Nucleus accumbens (tissue), 56 donors: ENCODE measurements around the gene PRSS58.
A peak's percentile ranks its signal among the peaks of the same experiment; 100 is the strongest.

Source experiments
- DNase-seq, 56 donors: peaks; one replicate each; lab custom pipeline; 2025; lab: John Stamatoyannopoulos, UW

PRSS58 gene, protein sequence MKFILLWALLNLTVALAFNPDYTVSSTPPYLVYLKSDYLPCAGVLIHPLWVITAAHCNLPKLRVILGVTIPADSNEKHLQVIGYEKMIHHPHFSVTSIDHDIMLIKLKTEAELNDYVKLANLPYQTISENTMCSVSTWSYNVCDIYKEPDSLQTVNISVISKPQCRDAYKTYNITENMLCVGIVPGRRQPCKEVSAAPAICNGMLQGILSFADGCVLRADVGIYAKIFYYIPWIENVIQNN

DNA sequence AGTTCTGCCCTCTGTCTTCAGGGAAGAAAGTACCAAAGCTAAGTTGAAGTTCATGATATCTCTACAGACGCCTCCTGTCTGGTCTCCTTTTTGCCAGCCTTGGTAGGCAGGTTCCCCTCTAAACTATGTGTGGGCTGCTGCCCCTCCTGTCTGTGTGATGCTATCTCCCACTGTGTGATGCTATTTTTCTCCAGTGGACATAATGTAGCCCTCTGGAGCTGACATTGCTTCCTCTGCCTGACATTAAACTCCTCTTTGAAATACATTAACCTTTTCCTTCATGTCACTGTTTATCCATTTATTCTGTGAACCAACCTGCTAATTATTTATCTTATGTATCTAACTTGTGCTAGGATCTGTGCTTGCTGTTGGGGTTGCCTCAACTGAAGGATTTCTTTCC, at the start of gene PRSS58:
Gene PRSS58 (minus strand): TSS at position 101 of the 400 bp plus-strand sequence. CDS start 351 bp downstream, outside the sequence.
- DNase-seq = no peak

DNA sequence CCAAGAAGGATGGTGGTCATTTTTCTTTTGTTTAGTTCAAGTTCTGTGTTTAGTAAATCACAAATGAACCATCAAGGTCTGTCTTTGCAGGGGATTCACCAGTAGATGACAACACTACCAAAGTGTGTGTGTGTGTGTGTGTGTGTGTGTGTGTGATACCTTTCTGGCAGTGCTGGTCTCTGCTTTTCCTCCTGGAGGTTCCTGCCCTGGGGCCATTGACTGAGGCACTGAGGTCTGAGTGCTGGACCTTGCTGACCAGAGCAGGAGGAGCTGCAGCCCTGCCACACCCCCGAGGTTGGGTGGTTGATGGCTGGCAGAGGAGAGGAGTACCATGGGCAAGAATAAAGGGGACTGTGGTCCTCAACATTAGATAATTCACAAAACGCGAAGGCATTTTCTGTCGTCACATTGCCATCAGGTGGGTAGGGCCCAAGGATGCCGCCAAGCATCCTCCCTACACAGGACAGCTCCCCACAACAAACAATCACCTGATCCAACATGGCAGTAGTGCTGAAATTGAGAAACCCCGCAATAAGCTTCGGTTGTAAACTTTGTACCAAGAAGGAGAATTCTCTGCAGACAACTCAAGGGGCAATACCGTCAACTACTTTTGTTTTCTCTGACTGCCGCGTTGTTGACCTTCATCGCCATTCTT, 49.5 kb upstream of the PRSS58 start:
- no peak for DNase-seq

DNA sequence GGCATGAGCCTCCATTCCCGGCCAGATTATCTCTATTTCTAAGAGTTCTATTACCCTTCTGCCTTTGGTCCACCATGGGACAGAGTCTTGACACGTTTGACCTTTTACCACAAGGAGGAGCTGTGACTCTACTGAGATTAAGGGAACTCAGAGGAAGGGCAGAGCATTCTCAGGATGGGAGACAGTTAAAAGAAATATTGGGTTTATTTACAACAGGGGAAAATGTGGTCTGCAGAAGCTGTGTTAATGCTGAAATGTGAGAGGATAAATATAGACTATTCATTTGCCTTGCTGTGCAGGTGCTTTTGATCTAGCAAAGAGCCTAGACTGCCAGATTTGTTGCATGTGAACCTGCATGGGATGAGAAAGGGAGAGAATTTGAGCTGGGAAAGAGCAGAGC, 45.8 kb upstream of the PRSS58 start:
- DNase-seq = peak in 1 of 56 donors; percentile 8

DNA sequence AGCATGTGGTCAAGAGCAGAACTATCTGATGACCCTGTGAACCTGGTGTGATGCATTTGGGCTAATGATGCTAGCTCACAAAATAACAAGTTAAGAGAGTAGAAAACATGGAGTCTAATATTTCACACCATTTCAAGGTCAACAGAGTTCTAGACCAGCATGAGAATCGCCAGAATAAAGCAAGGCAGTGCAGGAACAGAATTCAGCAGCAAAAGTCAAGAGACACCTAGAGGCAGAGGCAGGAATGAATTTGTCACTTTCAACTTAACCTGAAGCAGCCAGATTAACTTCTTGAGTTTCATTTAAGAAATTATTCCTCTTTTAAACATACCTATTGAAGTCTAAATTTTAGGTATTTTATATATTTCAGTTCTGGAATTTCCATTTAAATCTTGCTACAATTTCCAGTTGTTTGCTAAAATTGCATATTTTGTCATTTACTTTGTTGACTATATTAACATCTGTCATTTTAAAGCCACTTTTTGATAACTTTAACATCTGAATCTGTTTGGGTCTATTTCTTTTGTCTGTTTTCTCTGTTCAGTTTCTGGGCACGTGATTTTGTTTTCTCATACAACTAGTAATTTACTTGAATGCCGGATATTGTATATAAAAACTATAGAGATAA, 44.2 kb upstream of the PRSS58 start:
- DNase-seq = no peak

DNA sequence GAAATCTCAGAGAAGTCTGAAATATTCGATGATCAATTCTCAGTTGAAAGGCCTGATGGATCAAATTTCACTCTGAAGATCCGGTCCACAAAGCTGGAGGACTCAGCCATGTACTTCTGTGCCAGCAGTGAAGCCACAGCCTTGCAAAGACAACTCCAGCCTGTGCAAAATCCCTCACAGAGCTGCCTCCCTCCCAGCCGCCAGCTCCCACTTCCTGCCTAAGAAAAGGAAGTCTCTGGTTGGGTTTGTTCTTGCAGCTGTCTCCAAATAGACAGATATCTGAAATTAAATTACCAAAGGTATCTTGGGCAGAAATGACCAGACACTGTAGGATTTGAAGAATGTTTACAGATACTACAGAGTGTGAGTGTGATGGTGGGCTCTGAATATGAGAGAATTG, 43.4 kb upstream of the PRSS58 start:
- DNase-seq = no peak

DNA sequence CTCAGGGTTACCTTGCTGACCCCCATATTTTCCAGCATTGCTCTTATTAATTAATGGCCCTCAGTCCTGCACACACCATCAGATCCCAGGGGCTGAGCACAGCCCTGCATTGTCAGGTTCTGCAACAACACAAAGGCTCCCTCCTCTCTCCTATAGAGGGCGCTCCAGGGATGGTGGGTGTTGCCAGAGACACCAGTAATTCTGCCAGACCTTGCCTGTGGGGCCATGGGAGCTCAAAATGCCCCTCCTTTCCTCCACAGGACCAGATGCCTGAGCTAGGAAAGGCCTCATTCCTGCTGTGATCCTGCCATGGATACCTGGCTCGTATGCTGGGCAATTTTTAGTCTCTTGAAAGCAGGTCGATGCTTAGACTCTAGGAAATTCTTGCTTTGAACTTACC, 42.8 kb upstream of the PRSS58 start:
- no peak for DNase-seq

DNA sequence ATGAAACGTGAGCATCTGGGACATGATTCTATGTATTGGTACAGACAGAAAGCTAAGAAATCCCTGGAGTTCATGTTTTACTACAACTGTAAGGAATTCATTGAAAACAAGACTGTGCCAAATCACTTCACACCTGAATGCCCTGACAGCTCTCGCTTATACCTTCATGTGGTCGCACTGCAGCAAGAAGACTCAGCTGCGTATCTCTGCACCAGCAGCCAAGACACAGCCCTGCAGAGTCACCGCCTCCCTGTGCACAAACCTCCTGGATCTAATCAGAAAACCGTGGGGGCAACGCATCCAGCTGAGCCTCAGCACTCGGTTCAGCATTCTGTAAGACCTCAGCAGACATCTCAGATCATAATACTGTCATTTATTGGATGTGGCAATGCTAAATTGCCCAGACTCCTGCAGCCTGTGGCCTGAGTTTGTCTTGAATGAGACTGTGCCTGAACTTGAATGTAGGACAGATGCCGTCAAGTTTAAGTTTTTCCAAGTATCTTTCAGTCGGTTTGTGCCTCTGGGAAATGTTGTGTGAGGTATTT, 41.5 kb upstream of the PRSS58 start:
- DNase-seq = no peak

DNA sequence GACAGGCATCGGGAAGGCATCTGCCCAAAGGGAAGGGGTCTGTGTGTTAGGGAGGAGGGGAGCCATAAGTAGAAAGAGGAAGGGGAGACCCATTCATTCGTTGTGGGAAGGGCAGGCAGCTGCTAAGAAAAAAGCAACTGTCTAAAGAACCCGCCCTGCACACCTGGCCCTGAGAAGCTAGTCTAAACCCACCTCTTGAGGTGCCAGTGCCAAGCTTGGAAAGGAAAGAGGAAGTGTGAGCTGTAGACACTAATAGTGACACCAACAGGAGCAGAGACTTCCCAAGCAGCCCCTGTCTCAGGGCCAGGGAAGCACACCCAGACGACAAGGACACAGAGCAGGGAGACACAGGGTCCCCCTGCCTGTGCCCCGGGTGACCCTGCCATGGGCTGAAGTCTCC, 40.8 kb upstream of the PRSS58 start:
- DNase-seq = no peak

DNA sequence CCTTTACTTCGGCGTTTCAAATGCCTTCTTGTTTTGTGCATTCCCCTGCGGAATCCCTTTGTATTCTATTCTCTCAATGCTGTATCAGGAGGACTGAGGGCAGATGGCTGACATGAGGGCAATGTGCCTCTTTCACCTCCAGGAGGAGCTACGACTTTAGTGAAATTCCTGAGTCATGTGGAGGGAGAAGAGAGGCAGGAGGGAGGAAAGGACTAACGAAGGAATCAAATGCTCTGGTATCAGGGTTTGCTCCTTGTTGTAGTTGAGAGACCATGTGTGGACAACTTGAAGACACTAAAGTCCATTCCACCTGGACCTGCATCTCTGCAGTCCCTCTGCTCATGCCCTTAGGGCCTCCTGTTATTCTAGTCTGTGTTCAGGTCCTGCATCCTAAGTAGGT, 40.2 kb upstream of the PRSS58 start:
- DNase-seq = no peak

DNA sequence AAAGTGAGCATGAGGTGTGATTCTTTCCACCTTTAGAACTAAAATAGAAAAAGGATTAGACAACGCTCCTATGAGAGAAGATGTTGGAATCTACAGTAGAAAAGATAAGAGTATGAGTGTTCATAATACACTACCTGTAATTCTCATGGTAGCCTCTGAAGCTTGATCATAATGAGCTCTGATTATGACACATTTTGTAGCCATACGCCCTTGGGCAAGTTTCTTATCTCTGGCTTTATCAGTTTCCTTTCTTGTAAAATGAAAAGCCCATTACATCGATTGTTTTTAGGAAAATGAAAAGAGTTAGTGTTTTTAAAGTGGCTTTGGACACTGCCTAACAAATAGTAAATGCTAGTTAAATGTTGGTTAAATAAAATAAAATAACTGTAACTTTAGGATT, 22.4 kb upstream of the PRSS58 start:
- no peak for DNase-seq

DNA sequence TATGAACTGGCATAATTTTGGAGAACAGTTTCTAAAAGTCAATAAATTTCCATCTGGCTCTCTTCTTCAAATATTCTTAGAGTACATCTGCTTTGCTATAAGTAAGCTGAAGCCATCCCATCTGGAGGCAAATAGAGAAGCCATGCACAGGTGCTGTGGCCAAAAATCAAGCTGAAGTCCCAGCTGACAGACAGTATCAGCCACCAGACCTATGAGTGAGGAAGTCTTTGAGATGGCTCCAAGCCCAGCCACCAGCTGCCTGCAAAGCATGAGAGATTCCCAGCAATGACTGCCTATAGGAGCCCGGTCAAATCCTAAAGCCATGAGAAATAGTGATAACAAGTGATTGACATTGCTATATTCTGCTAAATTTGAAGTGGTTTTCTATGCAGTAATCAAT, 21.7 kb upstream of the PRSS58 start:
- no peak for DNase-seq

DNA sequence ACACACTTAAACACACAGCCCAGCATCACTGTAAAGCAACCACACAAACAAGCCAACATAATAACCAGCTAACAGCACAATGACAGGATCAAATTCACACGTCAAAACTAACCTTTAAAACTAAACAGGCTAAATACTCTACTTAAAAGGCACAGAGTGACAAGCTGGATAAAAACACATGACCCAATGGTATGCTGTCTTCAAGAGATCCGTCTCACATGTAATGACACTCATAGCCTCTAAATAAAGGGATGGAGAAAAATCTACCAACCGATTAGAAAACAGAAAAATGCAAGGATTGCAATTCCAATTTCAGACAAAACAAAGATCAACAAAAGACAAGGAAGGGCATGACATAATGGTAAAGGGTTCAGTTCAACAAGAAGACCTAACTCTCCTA, 17.2 kb upstream of the PRSS58 start:
- DNase-seq = no peak

DNA sequence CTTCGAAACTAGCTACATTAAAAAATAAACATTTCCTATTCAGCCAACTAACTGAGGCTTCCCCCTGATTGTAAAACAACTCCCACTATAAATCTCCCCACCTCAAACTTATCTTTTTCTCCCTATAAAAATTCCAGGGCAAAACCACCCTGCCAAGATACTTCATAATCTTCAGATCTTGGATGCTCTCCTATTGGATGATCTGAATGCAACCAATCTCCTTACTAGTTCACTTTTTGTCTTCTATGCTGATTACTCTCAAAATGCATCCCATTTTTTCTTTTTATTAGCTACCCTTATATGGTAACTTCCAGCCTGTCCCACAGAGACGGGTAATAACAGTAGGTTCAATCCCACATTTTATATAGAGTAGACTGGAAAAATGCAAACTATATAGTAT, 15.0 kb upstream of the PRSS58 start:
- no peak for DNase-seq

DNA sequence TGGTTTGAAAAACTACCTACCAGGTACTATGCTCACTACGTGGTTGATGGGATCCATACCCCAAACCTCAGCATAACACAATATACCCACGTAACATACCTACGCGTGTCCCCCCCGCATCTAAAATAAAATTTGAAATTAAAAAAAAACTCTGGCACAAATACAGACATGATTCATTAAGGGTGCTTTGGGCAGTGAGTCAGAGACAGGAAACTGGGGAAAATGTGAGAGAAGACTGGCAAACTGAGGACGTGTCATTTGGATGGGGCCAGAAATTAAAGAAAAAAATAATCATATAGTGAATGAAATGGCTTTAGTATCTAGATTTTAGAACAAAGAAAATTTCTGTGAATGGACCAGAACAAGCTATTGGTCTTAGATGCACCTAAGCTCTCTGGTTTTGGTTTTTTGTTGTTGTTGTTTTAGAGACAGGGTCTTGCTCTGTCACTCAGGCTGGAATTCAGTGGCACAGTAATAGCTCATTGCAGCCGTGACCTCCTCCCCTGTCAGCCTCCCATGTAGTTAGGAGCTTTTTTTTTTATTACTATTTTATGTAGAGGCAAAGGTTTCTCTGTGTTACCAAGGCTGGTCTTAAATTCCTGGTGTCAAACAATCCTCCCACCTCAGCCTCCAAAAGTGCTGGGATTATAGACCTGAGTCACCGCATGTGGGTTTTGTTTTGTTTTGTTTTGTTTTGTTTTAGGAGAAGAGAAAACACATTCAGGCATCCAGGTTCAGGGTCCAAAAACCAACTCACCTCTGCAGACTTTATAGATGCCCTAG, 5.9 kb upstream of the PRSS58 start:
- no peak for DNase-seq

DNA sequence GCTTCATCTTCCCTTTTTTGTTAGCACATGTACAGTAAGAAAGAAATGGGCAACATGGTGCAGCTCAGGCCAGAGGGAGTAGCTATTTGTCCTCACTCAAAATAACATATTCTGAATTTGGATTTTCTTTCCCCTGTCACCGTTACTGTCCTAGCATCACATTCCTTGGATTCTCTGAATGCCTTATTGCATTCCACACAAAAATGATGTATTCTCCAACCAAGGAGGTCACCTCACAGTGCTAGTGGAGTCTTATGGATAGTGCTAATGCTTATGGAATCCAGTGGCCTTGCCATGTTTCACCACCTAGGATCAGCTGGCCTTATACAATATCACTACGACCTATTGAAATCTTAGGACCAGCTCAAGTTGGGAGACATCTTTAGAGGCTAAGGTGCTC, 7.2 kb downstream of the PRSS58 start:
- DNase-seq = no peak

DNA sequence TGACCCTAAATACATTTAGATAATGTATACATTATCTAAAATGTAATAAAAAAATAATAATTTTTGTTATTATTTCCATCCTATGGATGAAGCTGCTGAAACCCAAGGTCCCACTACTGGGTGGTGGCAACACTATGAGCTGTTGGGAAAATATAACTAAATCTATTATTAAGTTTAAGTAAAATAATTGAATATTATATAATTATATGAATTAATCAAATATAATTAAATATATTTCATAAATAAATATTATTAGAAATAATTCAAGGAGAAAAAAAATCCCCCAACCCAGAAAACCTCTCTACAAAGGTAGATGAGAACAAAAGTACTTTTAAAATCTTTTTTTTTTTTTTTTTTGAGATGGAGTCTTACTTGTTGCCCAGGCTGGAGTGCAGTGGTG, 7.9 kb downstream of the PRSS58 start:
- DNase-seq = no peak

DNA sequence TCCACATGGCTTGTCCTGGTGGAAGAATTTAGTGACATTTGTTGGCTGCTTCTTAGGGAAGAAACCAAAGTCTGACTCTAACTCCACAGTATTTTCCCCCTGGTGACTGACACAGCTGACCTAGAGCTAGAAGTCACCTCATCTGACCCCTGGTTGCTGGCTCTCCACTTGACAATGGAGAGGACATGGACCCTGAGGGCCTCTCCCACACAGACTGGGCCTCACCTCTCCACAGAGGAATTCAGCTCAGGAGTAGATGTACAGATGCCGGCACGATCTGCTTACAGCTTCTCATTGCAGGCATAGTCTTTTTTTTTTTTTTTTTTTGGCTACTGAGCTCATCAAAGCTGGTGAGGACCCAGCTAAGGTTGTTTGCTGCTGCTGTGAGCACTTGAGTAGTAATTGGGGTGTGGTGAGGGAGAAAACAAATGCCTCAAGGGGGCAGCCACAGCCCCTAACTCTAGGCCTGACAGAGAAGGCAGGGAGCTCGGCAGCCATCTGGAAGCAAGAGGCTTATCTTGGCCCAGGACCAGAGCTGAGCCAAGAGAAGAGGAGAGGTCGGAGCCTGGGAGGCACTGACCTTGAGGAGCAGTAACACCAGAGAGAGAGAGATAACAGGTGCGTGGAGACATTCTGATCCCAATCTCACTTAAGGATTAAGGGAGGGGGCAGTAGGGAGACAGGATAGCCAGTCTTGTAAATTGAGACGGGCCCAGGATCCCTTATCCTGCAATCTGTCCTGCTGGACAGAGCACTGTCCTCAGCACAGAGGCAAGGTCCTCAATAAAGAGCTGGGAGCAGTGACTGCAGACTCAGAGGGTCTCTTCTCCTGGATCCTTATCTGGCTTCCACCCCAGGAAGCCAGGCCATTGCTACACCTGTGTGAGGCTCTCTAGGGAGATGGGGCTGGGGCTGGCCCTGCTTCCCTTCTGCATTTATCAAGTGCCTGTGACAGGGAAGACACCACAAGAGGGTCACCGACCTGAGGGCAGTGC, 9.4 kb downstream of the PRSS58 start:
- DNase-seq = no peak

DNA sequence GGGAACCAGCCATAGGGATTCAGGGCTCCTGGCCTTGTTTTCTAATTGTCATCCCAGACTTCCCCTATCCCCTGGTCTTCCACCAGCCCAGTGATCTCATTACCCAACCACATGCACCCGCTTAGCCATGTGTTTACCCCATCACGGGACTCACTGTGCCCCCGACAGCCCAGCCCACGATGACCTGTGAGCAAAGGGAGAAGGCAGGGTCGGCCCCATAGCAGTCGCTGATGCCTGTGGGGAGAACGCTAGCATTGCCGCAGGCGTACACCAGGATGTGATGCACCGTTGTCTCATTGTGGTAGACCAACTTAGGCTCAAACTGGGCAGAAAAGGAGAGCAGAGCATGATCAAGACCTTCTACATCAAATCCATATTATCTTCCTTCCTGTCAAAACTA, 14.0 kb downstream of the PRSS58 start:
- no peak for DNase-seq

DNA sequence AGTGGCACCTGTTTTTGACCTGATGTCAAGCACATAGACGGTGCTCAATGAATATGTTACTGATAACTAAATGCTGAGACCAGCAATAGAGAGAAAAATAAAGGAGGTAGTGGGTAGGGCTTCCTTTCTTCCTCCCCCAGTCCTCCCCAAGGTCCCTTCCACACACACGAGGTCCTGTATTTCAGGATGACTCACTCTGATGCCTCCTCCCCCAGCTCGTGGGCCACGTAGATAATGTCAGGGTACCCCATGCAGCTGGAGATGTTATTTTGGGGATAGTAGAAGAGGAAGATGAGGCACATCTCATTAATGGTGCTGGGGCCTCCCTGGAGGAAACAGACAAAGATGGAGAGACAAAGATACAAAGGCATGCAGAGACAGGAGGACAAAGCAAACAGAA, 17.3 kb downstream of the PRSS58 start:
- DNase-seq = no peak

DNA sequence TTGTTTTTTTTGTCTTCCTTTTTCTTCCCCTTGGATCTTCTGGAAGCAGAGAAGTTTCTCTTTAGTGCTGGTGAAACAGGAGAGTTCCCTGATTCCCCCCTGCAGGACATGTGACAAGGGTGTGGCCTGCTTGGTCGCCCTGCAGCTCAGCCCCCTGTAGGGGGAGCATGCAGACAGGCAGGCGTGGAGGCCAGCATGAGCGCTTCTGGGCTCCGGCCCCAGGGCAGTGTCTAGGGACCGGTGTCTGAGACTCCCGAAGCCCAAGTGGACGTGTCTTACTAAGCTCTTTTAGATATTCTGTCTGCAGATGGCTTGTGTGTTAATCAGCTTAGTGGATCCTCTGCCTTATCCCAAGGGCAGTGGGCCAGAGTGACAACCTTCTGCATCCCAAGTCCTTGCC, 26.1 kb downstream of the PRSS58 start:
- DNase-seq = no peak
